ENCODE results near the gene SAMM50.

SAMM50 gene

DNA sequence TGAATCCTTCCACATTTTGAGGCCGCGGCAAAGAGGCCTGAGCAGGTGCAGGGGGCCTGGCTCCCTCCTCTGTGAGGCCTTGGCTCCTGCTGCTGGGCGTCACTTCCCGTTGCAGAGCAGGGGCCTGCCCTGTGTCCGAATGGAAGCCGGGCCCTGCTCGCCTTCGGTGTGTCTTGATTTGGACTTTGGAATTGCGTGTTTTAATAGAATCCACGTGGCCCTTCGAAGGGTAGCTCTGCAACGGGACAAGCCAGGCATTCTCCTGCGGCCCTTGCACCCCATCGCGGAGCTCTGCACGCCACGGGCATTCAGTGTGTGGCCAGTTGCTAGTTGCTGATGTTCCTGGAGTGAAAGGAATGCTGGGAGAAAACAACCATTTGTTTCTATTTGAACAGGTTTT, 25.8 kb downstream of the SAMM50 start:
- no peak for FAIRE-seq

DNA sequence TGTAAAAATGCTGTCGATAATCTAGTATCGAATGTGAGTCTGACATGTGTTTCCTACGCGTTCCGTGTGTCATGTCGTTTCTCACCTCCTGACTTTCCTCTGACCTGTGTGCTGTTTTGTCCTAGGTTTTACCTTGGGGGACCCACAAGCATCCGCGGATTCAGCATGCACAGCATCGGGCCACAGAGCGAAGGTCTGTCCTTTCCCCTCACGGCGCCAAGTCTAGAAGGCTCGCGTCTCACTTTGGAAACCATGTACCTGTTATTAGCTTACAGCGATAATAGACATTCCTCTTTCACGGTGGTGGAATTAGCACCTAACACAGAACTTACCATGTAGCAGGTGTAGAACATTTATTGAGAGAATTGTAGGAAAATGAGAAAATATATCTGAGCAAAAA, 28.6 kb downstream of the SAMM50 start:
- FAIRE-seq = no peak

DNA sequence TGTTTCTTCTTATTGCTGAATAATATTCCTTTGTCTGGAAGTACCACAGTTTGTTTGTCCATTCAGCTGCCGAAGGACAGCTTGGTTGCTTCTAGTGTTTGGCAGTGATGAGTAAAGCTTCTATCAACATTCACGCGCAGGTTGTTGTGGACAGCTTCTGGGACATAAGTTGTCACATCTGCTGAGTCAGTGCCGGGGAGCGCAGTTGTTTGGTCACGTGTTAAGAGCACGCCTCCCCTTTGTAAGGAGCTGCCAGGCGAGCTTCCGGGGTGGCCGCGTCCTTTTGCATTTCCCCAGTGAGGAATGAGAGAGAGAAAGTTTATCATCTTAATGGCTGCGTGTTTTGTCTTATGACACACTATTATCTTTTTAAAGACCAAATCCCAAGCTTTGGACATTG, 30.3 kb downstream of the SAMM50 start:
- no peak for FAIRE-seq

DNA sequence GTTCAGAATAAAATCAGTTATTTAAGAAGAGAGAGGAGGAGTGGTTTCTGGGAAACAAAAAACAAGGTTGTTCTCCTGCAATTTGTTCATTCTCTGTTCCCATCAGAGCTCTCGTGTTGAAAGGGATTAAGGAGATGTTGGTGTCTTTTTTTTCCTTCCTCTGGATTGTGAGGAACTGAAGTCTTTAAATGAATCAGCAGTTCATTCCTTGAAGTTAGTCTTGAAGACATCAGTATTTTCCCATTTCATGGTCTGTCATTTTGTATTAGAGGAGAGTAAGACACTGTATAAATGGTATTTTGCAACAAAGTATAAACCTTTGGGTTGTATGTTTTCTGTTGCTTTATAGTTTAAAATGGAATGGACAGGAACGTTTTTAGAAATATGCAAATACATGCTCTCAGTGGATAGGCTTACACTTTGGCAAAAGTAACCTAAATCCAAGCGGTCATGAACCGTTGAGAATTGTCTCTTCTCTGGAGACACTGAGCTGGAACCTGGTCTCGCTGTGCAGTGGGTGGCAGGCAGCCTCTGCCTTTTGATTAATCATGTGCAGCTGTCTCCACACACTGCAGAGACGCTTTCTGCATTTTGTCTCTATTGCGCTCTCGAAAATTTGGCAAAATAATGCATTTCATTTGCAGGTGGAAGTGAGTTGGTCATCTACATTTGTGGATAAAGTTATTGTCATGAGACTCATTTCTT, 33.0 kb downstream of the SAMM50 start:
- FAIRE-seq = no peak

DNA sequence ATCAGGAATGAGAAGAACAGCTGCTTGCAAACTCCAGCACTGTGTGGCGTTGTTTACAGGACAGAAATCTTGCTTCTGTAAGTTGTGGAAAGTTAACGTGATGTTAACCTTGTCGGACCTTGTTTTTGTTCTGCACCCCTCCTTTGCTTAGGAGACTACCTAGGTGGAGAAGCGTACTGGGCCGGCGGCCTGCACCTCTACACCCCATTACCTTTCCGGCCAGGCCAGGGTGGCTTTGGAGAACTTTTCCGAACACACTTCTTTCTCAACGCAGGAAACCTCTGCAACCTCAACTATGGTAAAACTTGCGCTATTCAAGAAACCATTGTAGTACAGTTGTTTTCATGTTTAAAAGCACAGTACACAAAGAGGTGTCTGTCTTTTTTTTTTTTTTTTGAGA, 33.7 kb downstream of the SAMM50 start:
- FAIRE-seq = no peak

DNA sequence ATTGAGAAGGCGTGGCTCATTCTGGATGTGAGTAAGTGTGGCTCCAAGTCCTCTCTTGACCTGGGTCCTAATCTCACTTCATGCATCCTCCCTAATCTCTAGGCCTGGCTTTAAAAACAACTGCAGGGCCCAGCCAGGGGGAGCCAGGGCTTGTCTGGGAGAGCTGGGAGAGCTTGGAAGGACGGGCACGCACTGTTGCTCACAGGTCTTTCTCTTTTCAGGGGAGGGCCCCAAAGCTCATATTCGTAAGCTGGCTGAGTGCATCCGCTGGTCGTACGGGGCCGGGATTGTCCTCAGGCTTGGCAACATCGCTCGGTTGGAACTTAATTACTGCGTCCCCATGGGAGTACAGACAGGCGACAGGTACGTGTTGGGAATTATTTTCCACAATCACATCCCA, 34.8 kb downstream of the SAMM50 start:
- no peak for FAIRE-seq

DNA sequence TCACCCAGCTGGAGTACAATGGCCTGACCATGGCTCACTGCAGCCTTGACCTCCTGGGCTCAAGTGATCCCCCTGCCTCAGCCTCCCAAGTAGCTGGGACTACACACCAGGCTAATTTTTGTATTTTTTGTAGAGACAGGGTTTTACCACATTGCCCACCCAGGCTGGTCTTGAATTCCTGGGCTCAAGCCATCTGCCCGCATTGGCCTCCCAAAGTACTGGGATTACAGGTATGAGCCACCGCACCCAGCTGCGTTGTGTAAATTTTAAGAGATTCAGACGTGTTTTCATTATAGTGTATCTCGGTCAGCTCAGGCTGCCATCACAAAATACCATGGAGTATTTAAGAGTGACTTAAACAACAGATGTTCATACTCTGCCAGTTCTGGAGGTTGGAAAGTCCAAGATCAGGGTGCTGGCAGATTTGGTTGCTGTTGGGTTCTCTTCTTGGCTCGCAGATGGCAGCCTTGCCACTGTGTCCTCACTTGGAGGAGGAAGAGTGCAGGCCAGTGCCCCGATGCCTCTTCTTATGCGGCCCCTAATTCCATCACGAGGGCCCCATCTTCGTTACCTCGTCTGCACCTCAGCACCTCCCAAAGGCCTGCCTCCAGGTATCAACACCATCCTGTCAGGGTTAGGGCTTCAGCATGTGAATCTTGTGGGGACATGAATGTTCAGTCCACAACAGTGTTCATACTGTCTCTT, 36.2 kb downstream of the SAMM50 start:
- FAIRE-seq = no peak

DNA sequence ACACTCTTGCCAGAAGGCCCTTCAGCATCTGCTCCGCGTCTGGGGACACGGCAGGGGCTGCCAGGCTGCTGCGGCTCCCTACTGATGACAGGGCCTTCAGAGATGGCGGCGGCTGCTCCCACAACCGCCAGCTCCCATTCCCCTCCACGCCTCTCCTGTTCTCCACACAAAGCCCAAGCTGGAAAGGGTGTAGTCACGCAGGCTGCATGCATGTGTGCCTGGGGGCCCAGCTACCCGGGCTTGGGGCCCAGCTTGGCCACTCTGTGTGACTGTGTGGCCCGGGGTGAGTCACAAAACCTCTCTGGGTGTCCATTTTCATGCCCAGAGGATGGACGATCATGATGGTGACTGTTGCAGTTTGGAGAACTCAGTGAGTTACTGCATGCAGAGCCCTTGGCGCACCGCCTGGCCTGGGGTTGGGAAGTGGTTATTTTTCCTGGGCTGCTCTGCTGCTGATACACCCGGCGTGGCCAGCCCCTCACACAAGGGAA, 37.1 kb downstream of the SAMM50 start:
- FAIRE-seq = no peak

DNA sequence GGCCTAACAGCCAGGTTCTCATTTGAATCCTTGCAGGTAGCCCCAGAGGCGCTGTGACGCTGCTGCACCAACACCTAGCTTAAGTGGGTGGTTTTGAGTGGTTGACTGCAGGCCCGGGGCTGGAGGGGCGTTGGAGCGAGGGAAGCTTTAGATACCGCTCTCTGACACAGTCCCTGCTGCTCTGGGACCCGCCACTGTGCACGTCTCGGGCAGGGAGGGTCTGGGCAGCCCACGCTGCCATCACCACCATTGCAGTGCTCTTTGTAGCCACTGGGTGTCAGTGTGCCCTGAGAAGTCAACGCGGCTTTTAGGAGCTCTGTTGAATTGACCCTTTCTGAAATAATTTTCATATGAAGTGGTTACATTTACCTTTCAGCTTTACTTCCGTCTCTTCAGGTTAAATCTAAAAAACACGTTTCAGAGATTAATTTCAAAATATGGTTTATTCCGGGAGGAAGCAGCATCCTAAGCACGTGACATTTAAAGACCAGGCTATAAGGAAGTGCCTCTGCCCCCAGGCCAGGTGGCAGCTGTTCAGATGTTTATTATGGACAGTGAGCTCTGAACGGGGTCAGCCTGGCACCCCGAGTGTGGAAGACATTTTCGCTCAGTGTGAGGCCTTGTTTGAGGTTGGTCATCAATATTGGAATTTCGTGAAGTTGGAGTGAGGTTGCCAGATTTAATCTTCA, 38.0 kb downstream of the SAMM50 start:
- FAIRE-seq = no peak

DNA sequence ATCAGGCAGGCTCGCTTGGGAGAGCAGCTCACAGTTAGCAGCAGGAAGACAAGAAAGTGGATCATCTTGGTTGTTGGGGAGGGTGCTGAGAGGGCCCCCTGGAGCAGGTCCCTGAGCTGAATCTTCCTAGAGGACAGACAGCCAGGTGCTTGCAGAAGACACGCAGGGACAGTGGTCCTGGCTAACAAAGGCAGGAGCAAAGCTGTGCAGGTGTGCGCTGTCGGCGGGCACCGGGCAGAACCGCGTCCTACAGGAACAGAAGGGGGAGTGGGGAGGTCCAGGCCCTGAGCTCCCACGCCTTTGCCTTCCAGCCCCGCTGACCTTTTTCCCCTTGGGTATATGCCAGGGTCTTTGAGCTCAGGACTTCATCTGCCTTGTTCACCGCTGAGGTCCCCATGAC, 38.8 kb downstream of the SAMM50 start:
- FAIRE-seq = no peak

DNA sequence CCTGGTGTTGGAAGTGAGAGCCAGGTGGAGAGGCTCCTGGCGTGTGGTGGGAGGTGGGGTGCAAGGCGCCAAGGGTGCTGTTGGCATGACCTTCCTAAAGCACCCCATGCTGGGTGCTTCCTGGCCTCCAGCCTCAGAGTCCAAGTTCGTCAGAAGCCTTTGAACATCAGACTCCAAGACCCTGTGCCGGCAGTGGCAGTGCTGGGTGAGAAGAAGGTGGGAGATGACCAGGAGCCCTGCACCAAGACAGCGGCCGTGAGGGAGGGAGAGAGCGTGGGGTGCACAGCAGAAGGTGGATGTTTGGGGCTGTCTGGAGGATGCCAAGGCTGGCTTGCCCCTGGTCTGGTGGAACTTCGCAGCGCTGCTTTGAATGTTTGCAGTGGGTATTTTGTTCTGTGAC, 39.2 kb downstream of the SAMM50 start:
- no peak for FAIRE-seq

DNA sequence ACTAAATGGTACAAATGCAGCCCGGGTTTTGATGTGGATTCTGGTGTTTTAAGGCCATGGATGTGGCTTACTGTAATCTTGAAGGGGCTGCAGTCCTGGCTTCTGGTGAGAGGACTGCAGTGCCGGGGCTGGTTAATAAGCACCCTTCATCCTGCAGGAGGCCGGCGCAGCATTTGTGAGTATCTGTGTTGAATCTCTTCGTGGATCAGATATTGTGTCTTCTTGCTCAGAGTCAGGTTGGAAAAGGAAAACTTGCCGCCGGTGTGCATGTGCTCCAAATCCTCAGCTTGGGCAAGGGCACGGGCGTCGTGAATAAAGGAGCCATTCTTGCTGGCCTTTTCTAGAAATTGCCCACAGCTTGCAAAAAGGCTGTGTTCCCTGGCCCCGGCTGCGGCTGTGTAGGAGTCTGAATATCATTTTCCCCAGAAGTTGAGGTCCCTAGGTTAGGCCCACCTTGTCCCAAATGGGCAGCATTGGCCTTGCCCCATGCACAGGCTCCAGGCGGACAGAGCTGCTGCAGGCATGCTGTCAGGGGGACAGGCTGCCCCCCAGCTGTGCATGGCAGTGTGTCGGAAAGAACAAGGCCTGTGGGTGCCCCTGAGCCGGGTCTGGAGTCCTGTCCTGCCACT, 39.9 kb downstream of the SAMM50 start:
- FAIRE-seq = no peak

DNA sequence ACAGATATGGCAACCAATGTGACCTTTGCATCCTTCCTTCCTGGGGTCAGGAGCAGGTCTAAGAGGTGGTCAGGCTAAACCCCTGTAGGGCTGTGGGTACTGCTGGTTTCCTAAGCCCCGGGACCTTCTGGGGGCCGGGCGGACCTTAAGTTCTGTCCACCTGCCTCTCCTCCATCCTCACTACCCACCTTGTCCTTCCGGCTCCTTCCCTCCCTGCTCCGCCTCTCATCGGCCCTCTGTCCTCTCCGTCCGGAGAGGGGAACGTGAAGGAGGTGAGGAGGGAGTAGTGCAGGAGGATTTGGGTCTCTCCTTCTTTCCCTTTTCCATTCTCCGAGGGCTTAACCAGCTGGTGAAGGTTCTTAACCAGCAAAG, 40.5 kb downstream of the SAMM50 start:
- FAIRE-seq = no peak

DNA sequence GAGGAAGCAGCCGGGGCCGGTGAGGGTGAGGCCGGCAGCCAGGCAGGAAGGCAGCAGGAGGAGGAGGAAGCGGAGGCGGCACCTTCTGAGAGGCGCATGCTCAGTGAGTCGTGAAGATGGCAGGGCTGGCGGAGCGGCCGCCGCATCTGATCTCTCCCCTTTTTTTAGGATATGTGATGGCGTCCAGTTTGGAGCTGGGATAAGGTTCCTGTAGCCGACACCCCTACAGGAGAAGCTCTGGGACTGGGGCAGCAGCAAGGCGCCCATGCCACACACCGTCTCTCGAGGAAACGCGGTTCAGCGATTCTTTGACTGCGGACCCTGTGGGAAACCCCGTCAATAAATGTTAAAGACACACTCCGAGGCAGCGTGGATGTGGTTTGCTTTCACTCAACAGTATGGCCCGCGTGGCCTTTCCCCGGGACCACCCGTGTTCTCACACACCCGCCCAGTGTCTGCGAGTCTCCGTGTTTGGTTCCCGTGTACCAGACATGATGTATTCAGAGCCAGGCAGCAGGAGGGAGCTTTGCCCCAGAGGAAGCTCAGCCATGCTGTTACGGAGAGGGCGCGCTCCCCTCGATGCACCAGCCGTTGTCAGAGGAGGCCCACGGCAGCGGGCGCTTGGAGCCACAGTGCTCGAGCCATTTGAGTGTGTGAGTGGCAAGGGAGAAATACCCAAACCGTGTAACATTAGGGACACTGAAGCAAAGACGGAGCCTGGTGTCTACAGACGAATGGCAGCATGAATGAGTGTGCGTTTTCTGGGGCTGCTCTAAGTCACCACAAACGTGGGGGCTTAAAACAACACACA, 41.1 kb downstream of the SAMM50 start:
- FAIRE-seq = no peak

DNA sequence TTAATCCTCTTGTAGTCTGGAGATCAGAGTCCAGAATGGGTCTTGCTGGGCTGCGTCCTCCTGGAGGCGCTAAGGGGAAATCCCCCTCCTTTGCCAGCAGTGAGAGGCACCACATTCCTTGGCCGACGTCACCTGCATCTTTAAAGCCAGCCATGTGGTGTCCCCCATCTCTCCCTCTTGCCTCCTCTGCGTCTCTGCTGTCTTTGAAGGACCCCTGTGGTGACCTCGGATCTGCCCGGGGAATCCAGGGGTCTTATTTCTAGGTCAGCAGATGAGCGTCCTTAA, 41.7 kb downstream of the SAMM50 start:
- no peak for FAIRE-seq

DNA sequence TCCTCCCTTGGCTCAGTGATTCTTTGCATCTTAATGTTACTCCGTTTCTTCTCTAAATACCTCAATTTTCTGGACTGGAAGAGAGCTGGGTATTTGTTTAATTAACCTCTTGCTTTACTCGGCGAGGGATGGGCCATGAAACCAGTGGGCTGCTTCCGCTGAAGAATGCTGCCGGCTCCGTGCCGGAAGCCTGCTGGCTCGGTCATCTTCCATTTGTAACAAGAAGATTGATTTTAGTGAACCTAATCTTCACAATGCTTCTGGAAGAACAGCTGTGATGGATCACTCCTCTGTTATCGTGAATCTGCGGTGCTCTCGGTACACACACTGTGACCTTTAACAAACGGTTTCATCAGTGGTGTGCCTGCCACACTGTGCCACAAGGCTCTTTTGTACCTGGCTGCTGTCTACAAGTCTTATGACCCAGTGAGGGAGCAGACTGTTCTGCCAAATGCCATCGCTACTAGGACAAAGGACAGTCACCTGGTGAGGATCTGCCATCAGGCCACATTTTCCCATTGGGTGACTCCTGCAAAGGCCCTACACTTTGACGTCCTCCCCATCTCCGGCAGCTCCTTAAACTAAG, 43.5 kb downstream of the SAMM50 start:
- no peak for FAIRE-seq

DNA sequence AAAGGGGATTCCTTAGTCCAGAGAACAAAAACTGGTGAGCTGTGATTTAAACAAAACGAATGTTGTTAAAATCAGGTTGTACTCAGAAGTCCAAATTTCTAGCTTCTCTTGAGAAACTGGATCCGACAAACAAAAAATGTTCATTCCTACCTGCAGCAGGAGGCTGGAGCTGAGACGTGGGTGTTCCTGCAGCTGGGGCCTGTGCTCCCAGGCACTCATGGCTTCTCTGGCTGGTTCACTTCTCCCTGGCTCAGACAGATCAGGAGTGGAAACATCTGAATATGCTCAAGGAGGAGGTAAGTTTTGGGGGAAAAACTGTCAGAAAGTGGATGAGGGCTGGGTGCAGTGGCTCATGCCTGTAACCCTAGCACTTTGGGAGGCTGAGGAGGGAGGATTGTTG, 44.1 kb downstream of the SAMM50 start:
- FAIRE-seq = no peak

DNA sequence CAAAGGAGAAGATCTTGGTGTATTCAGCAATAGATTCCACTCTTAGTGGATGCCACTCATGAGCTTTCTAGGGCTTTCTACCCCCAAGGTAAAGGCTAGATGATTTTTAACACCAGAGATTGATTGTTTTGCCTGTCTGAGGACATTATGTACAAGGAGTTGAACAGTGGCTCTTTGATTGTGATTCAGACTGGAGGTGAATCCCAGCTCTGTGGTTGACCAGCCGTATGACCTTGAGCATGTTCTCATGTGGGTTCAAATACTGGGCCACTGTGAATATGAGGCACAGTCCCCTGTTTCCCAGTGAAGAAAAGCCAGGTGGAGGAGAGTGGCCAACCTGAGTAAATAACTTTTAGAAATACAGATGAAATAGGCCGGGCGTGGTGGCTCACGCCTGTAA, 44.9 kb downstream of the SAMM50 start:
- FAIRE-seq = no peak

DNA sequence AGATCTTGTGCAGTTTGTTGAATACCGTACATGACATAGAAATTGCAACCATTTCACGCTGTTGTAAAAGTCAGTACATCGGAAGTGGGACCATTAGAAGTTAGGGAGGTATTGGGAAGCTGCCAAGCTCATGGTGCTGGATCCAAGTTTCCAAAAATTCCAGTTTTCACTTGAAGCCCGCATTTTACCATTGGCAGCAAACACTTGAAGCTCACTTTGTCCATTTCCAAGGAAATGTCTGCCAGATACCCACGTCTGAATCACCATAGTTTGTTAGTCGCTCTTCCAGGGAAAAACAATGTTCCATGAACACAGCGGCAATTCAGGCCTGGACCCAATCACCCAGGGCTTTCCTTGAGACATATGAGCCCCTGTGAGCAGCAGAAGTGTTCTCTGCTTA, 46.3 kb downstream of the SAMM50 start:
- FAIRE-seq = no peak

DNA sequence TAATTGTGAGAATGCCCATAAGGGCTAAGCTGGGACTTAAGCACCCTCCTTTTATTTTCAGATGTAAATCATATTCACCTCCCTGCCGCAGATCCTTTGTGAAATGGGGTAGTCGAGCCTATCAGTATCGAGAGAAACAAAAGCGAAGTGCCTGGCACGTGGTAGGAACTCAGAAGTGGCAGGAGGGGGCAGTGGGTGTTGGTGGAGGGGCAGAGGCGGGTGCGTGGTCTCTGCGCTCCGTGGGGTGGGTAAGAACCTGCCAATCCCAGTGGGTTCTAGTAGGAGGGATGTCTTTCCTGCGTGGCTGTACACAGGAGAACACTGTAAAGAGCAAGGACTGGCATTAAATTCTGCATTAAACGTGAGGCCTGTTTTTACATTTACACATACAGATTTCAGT, 47.1 kb downstream of the SAMM50 start:
- no peak for FAIRE-seq

DNA sequence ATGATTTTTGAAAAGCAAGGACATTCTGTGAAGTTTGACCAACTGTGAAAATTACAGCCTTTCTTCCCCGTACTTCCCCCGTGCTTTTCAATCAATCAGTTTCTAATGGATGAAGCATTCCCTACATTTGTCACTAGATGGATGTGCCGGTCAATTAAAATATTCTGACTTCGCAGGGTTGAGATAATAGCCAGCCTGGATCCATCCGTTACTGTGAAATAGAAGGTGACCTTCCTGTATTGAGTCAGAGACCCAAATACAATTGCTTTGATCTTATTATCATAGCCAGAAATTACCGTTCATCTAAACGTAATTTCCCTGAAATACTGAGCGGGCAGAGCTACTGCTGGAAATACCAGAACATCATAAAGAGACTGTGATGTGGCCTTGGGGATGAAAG, 47.8 kb downstream of the SAMM50 start:
- no peak for FAIRE-seq

DNA sequence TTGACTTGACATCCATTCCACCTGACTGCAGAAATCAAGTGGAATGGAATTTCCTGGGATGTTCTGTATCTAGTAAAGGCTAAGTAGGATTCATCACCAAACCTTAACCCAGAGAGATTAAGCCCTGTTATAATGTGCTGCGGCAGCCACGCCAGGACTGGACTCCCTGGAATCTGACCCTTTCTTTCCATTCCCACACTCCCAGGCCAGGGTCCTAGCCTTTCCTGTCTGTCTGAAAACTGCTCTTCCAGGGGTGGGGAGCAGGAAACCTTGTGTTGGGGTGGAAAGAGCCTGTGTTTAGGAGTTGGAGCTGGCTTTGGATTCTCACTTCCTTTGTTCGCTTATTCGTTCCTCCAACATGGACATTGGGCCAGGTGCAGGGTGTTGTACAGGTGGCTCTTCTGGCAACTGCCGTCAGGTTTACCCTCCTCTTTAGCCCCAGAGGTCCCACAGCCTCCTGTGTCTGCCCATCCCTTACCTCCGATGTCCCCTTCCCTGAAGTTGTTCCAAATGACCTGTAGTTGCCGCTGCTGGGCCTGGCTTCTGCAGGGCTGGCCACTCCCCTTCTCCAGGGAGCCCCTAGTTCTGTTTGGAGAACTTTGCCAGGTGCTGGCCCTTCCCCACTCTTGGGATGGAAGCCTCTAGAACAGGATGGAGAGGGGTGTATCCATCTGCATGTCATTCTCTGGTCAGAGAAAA, 48.3 kb downstream of the SAMM50 start:
- FAIRE-seq = no peak

Data from TTC549 (cell line).